ENCODE measurements around the gene RELL2.
A peak's percentile ranks its signal among the peaks of the same experiment; 100 is the strongest.

The RELL2 gene

GRCh38 chr5:141623186-141623585 lies 13.6 kb upstream of the RELL2 start:
- peak; percentile 61 for DNase-seq

GRCh38 chr5:141623611-141624010 lies 13.2 kb upstream of the RELL2 start:
- DNase-seq = no peak

- DNase-seq = no peak
These were observed 8.5 kb upstream of the RELL2 start for GRCh38 chr5:141628175-141628788.

GRCh38 chr5:141630570-141631140 lies 6.1 kb upstream of the RELL2 start:
- no peak for DNase-seq

DNA sequence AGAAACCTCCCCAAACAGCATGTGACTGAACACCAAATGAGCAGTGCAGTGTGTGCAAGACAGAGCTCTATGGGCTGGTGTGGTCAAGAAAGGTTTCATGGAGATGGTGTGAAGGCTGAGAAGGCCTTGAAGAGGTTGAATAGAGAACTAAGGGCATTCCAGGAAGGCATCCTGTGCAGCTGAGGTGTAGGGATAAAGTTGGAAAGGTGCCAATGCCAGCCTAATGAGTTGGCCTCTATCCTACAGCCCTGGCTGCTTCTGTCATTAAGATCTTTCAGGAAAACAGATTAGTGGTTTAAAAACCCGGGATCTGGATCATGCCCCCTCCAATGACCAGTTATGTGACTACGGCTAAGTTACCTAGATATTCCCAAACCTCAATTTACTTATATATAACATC lies 4.1 kb upstream of the RELL2 start:
- DNase-seq = no peak

GRCh38 chr5:141633871-141634561 lies 2.8 kb upstream of the RELL2 start:
- DNase-seq = peak; percentile 48

DNA sequence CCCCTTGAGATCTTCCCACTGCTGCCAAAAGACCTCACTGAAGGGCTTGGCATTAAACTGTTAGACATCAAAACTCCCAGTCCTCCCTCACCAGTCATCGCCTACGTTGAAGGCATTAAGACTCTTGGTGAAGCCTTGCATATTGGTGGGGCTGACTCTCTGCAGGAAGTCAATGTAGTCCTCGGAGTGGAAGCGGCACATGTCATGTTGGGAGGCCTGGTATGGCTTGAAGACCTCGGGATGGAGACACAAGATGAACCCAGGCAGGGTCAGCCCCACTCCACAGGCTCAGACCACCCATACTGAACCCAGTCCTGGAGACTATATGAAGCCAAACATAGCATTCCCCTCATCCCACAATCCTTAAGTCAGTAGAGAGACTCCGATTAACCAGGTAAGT lies 2.1 kb upstream of the RELL2 start:
- no peak for DNase-seq

GRCh38 chr5:141635646-141636045 lies 1.2 kb upstream of the RELL2 start:
- no peak for DNase-seq

GRCh38 chr5:141636106-141636412 lies 738 bp upstream of the RELL2 start:
- no peak for DNase-seq

DNA sequence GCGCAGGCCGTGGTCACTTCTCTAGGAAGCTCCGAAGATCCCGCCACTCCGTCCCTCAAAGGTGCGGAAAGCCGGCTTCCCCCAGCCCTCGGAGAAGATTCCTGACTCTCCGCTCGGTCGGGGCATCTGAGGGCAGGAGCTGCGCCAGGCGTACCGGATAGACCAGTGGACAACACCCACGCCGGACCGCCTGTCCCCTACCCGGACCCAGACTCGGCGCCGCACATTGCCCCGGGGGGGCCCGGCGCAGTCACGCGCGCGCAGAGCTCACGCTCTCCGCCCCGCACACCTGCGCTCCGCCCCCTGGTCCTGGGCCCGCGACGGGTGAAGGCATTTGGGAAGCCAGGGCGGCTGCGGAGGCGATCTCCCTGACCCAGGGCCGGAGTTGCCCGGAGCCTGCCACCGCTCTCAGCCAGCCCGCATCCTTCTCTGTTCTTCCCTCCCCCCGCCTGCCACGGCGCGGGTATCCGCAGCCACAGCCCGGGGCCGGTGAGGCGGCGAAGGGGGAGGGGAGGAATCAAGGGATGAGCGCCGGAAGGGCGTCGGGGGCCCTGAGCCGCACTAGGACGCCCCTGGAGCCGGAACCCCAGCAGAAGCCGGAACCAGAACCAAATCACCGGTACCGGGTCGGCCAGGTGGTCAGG lies 448 bp downstream of the RELL2 start:
- DNase-seq = peak; percentile 64

- peak; percentile 78 for DNase-seq
These were observed 1.1 kb downstream of the RELL2 start for GRCh38 chr5:141637767-141638419.

- DNase-seq = no peak
These were observed 2.0 kb downstream of the RELL2 start for GRCh38 chr5:141638771-141639170.

- DNase-seq = no peak
These were observed 2.7 kb downstream of the RELL2 start for GRCh38 chr5:141639357-141640050.

DNA sequence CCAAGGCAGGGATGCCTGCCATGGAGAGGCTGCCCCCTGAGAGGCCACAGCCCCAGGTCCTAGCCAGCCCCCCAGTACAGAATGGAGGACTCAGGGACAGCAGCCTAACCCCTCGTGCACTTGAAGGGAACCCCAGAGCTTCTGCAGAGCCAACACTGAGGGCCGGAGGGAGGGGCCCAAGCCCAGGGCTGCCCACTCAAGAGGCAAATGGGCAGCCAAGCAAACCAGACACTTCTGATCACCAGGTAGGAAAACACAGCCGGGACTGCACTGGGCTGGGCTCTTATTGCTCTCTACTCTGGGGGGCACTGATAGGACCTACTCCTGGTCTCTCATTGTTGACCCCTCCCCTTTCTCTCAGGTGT lies 3.2 kb downstream of the RELL2 start:
- no peak for DNase-seq

GRCh38 chr5:141640698-141641097 lies 3.9 kb downstream of the RELL2 start:
- DNase-seq = no peak

DNA sequence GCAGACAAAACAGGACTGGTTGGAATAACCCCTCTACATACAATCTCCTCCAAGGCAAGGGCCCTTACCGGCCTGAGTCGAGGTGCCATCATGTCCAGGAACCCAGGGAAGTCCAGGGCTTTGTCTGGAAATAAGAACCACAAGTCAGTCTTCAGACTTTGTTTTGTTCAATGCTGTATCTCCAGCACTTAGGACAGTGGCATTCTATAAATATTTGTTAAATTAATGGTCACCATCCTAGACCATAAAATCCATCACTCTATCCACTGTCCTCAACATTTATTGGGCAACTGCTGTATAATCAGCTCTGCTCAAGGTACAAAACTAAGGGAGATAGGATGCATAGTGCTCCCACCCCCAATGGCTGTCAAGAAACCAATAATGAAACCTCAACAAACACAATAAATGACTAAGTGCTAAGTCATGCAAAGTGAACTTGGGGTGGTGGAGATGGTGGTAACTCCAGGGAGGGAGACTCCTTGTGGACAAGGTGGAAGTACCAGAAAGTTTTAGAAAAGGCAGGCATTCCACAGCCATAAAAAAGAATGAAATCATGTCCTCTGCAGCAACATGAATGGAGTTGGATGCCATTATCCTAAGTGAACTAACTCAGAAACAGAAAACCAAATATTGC lies 5.0 kb downstream of the RELL2 start:
- peak; percentile 84 for DNase-seq

- DNase-seq = no peak
These were observed 9.2 kb downstream of the RELL2 start for GRCh38 chr5:141646026-141646425.

GRCh38 chr5:141647242-141647641 lies 10.4 kb downstream of the RELL2 start:
- DNase-seq = no peak

DNA sequence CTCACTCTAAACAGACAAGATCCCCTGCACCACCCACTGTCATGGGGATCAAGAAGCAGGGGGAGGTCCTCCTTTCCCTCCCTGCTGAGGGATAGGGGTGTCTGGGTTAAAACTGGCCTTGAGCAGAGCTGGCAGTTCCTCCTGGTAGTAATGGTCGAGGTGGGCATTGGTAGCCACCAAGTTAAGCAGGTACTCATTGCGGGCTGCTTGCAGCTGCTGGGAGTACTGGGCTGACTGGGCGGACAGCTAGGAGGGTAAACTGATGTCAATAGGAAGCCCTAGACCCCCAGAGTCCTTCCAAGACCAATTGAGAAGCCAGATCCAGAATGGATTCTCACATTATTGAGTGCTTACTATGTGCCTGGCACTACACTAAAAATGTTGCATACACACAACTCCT lies 11.1 kb downstream of the RELL2 start:
- no peak for DNase-seq

DNA sequence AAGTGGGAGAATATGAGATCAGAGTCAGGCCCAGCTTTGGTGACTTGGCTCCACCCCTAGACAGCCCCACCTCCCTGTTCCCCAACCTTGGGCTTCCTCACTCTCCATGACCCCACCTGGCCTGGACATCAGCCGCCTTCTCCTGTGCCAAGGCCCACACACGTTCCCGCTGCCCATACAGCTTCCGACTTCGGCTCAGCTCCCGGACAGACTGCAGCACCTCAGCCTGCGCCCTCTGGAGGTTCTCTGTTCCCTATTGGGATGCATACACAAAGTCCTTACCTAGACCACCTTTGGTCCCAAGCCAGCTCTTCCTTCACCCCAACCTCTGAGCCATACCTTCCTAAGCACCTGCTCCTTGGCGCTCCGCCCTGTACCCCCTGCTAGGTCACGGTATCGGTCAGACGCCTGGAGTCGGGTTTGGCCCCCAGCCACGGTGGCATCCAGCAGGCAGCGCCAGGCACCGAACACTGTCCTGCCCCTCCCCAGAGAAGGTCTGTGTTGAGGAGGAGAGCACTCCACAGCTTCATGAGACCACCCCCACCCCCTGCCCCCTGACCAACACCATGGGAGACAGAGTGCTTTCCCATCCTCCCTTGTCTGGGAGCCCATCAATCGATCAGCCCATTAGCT lies 12.4 kb downstream of the RELL2 start:
- no peak for DNase-seq

GRCh38 chr5:141649972-141650371 lies 13.2 kb downstream of the RELL2 start:
- DNase-seq = no peak
